B cell (primary cell): ENCODE data around the gene SEC63. TPM values are rescaled to one million over a fixed set of nuclear protein-coding genes. Genes with fewer than 3 reads are reported as not detected.

ENCODE experiments used
- ATAC-seq: fragments of 200-7000 bp; cut with Tn5 transposase; one replicate; pipeline ENCODE4 v1.10.0; 2021; ENCODE audit warnings: low read depth, mild to moderate bottlenecking, moderate number of reproducible peaks, moderate library complexity
- CTCF ChIA-PET: fragments of 350-600 bp; sonication (Branson Sonifier 250); formaldehyde crosslinking; loops from one replicate; lab custom pipeline; 2021; ENCODE audit warnings: antibody characterized with exemption, inconsistent platforms; lab: Charles Lee
- POLR2A ChIA-PET: fragments of 350-600 bp; sonication (Branson Sonifier 250); formaldehyde crosslinking; loops from one replicate; lab custom pipeline; 2021; ENCODE audit warnings: antibody characterized with exemption; lab: Charles Lee
- DNase-seq: peaks from one replicate; pipeline ENCODE4 v3.0.0; 2013
- H2AFZ ChIP-seq: 2 replicates; pipeline ENCODE4 v1.6.1; 2012; ENCODE audit warnings: mild to moderate bottlenecking, low read depth, low read length; ENCODE audit not compliant: insufficient read depth, poor library complexity, severe bottlenecking
- H3K27ac ChIP-seq, 2 donors: 1 replicate in 1 of 2; 2 replicates in 1 of 2; pipeline ENCODE4 v1.5.1; 2012 to 2013; ENCODE audit warnings: low read length in 2 of 2, mild to moderate bottlenecking in 2 of 2, moderate library complexity in 1 of 2
- H3K27me3 ChIP-seq, 4 experiments: fragments of 200-600 bp in 1 of 4; sonication (generic) in 1 of 4; replicated peaks in 1 of 4; 1 replicate in 2 of 4; 2 replicates in 2 of 4; pipeline versions ENCODE4 v1.6.1 to v1.7.0; 2013 to 2016; ENCODE audit warnings: low read length in 3 of 4, mild to moderate bottlenecking in 2 of 4, mixed read lengths in 1 of 4, moderate library complexity in 1 of 4; ENCODE audit not compliant: insufficient read depth in 4 of 4, control insufficient read depth in 3 of 4; ENCODE audit errors: control extremely low read depth in 1 of 4
- H3K36me3 ChIP-seq, 2 experiments: replicated peaks in 1 of 2; 1 replicate in 1 of 2; 2 replicates in 1 of 2; pipeline versions ENCODE4 v1.6.1 to v1.7.1; 2013; ENCODE audit warnings: low read length in 1 of 2; ENCODE audit not compliant: insufficient read depth in 2 of 2, control insufficient read depth in 1 of 2; ENCODE audit errors: control extremely low read depth in 1 of 2, extremely low read depth in 1 of 2
- H3K4me1 ChIP-seq, 2 donors: fragments of 200-600 bp in 1 of 2; sonication (generic) in 1 of 2; 1 replicate in 1 of 2; 2 replicates in 1 of 2; pipeline versions ENCODE4 v1.5.1 to v1.6.1; 2013 to 2017; ENCODE audit warnings: low read length in 2 of 2; ENCODE audit not compliant: control insufficient read depth in 2 of 2, insufficient read depth in 2 of 2
- H3K4me2 ChIP-seq: replicated peaks from 2 replicates; pipeline ENCODE3; 2012; ENCODE audit warnings: mild to moderate bottlenecking, low read depth, low read length; ENCODE audit not compliant: poor library complexity, severe bottlenecking
- H3K4me3 ChIP-seq, 5 experiments: fragments of 200-600 bp in 1 of 5; sonication (generic) in 1 of 5; 1 replicate in 3 of 5; 2 replicates in 2 of 5; pipeline versions ENCODE4 v1.5.1 to v1.7.0; 2011 to 2016; ENCODE audit warnings: low read length in 4 of 5, mild to moderate bottlenecking in 4 of 5, low read depth in 2 of 5, control low read depth in 1 of 5, moderate library complexity in 1 of 5; ENCODE audit not compliant: insufficient read depth in 1 of 5; ENCODE audit errors: control extremely low read depth in 1 of 5, extremely low read depth in 1 of 5
- H3K79me2 ChIP-seq: fragments of 200-600 bp; sonication (generic); one replicate; pipeline ENCODE4 v1.6.0; 2016; ENCODE audit warnings: low read length; ENCODE audit not compliant: control insufficient read depth, insufficient read depth
- H3K9ac ChIP-seq: fragments of 200-600 bp; sonication (generic); 2 replicates; pipeline ENCODE4 v1.6.1; 2017; ENCODE audit warnings: mild to moderate bottlenecking, low read length, moderate library complexity
- H3K9me3 ChIP-seq, 3 donors: one replicate each; pipeline versions ENCODE4 v1.6.1 to v1.7.1; 2013; ENCODE audit warnings: low read length in 2 of 3; ENCODE audit not compliant: control insufficient read depth in 2 of 3, insufficient read depth in 1 of 3; ENCODE audit errors: control extremely low read depth in 1 of 3
- H4K20me1 ChIP-seq: 2 replicates; pipeline ENCODE4 v1.6.0; 2012; ENCODE audit warnings: mild to moderate bottlenecking, low read length; ENCODE audit not compliant: insufficient read depth, control insufficient read depth, poor library complexity, severe bottlenecking
- H3K27ac Mint-ChIP-seq: one replicate; pipeline ENCODE4 v1.8.0; 2021; ENCODE audit warnings: mixed read lengths
- H3K27me3 Mint-ChIP-seq: one replicate; pipeline ENCODE4 v1.8.0; 2021; ENCODE audit warnings: mixed read lengths
- H3K4me1 Mint-ChIP-seq: one replicate; pipeline ENCODE4 v1.8.0; 2021; ENCODE audit warnings: mixed read lengths
- H3K4me3 Mint-ChIP-seq: one replicate; pipeline ENCODE4 v1.8.0; 2021; ENCODE audit warnings: mixed read lengths
- H3K9me3 Mint-ChIP-seq: one replicate; pipeline ENCODE4 v1.8.0; 2022; ENCODE audit warnings: mixed read lengths; ENCODE audit not compliant: insufficient read depth
- CTCF ChIP-seq: fragments of 200-600 bp; IDR thresholded peaks from one replicate; pipeline ENCODE4 v1.8.0; 2022; ENCODE audit warnings: antibody characterized with exemption, mild to moderate bottlenecking
- EZH2 ChIP-seq: IDR thresholded peaks from 2 replicates; pipeline ENCODE4 v1.6.1; 2012; ENCODE audit warnings: borderline replicate concordance, low read depth, mild to moderate bottlenecking, moderate library complexity, low read length; ENCODE audit not compliant: insufficient read depth, poor library complexity, severe bottlenecking
- whole genome bisulfite sequencing: methylation state at CpG from one replicate; pipeline ENCODE4 v1.1.5; 2013; ENCODE audit warnings: missing lambda C conversion rate; ENCODE audit not compliant: insufficient coverage; 5-methylcytosine and 5-hydroxymethylcytosine counted together
- intact Hi-C: fragments of 100-400 bp; cut with micrococcal nuclease; formaldehyde crosslinking; loops from one replicate; pipeline ENCODE4 v1.10.0; 2022
- polyA plus RNA-seq: library from polyadenylated mRNA; depleted of rRNA; stranded (reverse); fragments of >200 nt; gene quantifications from 2 replicates; pipeline ENCODE4 v1.2.3, GENCODE V29; 2012
- total RNA-seq, 2 donors: library from RNA; stranded (reverse); fragments of 120-200 nt in 1 of 2; gene quantifications; 1 replicate in 1 of 2; 2 replicates in 1 of 2; pipeline versions ENCODE4 v1.2.3 to v1.2.4, GENCODE V29; 2013 to 2022

The SEC63 gene
- total and polyA plus RNA-seq, 2 donors (not counting 1 experiment from before 2014, with no cell fraction given) = 12.5 to 79.5 TPM

GRCh38 chr6:107827541-107827940, 130.5 kb downstream of the SEC63 start:
- Histone ChIP-seq H3K27ac (no peak overlapping the region), H4K20me1 (no peaks in the 10 kb centered on the region), H3K79me2 (peaks cover 8% of the 10 kb centered on the region), H3K9ac (no peak overlapping the region), H3K4me1 (peaks cover 15 to 21% of the 10 kb centered on the region in 2 donors), H3K4me3 (no peak overlapping the region), H3K4me2 (no peak overlapping the region), H2AFZ (no peak overlapping the region), H3K36me3 (no peaks in the 10 kb centered on the region), H3K9me3 (no peaks in the 10 kb centered on the region), H3K27me3 (no peaks in the 10 kb centered on the region)
- WGBS = 72% methylated on average over 3 of the region's 7 CpGs
- TF ChIP-seq CTCF = no peak
- no peak for TF ChIP-seq EZH2
- DNase-seq (peak; percentile 52), ATAC-seq (no peak)
- intact Hi-C loops = no loop called here
- ChIA-PET CTCF (interaction anchor here (1.7 to 2.5 kb wide), 2 partner anchors 20 to 368 kb away, joined by 5 to 15 read pairs; partner anchors contain the start of gene PDSS2), POLR2A (no interaction called here)
- Mint-ChIP-seq H3K27me3 (no peaks in the 10 kb centered on the region), H3K4me1 (peaks cover 24% of the 10 kb centered on the region), H3K27ac (no peak overlapping the region), H3K4me3 (no peak overlapping the region), H3K9me3 (no peaks in the 10 kb centered on the region)

GRCh38 chr6:107823047-107823557, 134.9 kb downstream of the SEC63 start:
- Histone ChIP-seq H3K4me2 (peak overlapping the region; percentile 75), H3K9me3 (no peaks in the 10 kb centered on the region), H3K4me3 (peak overlapping the region; percentile 60 to 95 (median 68)), H3K9ac (peak overlapping the region; percentile 82), H3K79me2 (peaks cover 39% of the 10 kb centered on the region), H4K20me1 (no peaks in the 10 kb centered on the region), H3K36me3 (peaks cover 0 to 5% of the 10 kb centered on the region in 2 experiments), H3K4me1 (peaks cover 45 to 59% of the 10 kb centered on the region in 2 donors), H3K27me3 (no peaks in the 10 kb centered on the region), H3K27ac (peak overlapping the region; percentile 92 to 95), H2AFZ (peak overlapping the region; percentile 62)
- intact Hi-C loops = loop anchor here (5.0 kb wide), 2 partner anchors 69 to 96 kb away; no protein-coding TSS in a partner anchor
- H3K27ac Mint-ChIP-seq = peak overlapping the region; percentile 97
- peaks cover 66% of the 10 kb centered on the region for H3K4me1 Mint-ChIP-seq
- CTCF ChIA-PET = interaction anchor here (0.7 to 2.9 kb wide), 4 partner anchors 25 to 180 kb away, joined by 3 to 40 read pairs (median 3); no protein-coding TSS in a partner anchor
- 12% methylated on average over 5 of the region's 8 CpGs for WGBS
- ATAC-seq = no peak
- POLR2A ChIA-PET = interaction anchor here (0.7 to 1.3 kb wide), 3 partner anchors 11 to 364 kb away, joined by 3 read pairs; partner anchors contain the start of gene PDSS2
- H3K27me3 Mint-ChIP-seq = no peaks in the 10 kb centered on the region
- peak; percentile 40 for DNase-seq
- H3K9me3 Mint-ChIP-seq = no peaks in the 10 kb centered on the region
- H3K4me3 Mint-ChIP-seq = peak overlapping the region; percentile 97
- TF ChIP-seq CTCF (no peak), EZH2 (no peak)
